ENCODE measurements around the gene RGS13. TPM values are rescaled to one million over a fixed set of nuclear protein-coding genes. Genes with fewer than 3 reads are reported as not detected.

Gene RGS13
- total and polyA plus RNA-seq, 12 donors, result 0.12 to 0.15 (median 0.13) TPM; not detected in 9

DNA sequence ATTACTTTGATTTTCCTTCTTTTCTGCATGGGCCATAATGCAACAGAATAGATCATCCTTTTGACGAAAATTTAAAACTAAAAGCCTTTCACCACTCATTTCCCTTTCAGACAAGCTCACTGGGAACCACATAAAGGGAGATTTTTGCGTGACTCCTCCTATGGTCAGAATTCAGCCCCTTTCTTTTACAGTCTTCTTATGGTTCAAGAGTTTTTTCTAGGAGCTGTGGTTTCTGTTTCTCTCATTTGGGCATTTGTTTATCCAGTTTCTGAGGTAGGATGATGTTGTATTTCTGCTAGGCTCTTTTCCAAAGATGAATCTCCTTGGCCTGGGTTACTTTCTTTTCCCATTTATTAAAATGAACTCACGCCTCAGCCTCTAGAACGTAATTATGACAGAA, 43.4 kb upstream of the RGS13 start:
- TF ChIP-seq, protein P1, sequence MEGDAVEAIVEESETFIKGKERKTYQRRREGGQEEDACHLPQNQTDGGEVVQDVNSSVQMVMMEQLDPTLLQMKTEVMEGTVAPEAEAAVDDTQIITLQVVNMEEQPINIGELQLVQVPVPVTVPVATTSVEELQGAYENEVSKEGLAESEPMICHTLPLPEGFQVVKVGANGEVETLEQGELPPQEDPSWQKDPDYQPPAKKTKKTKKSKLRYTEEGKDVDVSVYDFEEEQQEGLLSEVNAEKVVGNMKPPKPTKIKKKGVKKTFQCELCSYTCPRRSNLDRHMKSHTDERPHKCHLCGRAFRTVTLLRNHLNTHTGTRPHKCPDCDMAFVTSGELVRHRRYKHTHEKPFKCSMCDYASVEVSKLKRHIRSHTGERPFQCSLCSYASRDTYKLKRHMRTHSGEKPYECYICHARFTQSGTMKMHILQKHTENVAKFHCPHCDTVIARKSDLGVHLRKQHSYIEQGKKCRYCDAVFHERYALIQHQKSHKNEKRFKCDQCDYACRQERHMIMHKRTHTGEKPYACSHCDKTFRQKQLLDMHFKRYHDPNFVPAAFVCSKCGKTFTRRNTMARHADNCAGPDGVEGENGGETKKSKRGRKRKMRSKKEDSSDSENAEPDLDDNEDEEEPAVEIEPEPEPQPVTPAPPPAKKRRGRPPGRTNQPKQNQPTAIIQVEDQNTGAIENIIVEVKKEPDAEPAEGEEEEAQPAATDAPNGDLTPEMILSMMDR (IDR thresholded peaks at IDR 0.05), result no peak
- no peak overlapping the region for H3K4me3 ChIP-seq
- no peak overlapping the region for H3K27ac ChIP-seq
- no peaks in the 10 kb centered on the region for H3K36me3 ChIP-seq
- 74 to 83% methylated on average over 4 of the region's 4 CpGs for WGBS, 2 donors
- no peaks in the 10 kb centered on the region for H3K4me1 ChIP-seq
- H3K27me3 ChIP-seq, result no peaks in the 10 kb centered on the region
- ATAC-seq, result no peak
- intact Hi-C loops (cut with DNase I), result loop anchor here in 1 of 10 donors (10.0 kb wide), 1 partner anchor 422 kb away; no protein-coding TSS in a partner anchor
- no peak for DNase-seq
- no peaks in the 10 kb centered on the region for H3K9me3 ChIP-seq

DNA sequence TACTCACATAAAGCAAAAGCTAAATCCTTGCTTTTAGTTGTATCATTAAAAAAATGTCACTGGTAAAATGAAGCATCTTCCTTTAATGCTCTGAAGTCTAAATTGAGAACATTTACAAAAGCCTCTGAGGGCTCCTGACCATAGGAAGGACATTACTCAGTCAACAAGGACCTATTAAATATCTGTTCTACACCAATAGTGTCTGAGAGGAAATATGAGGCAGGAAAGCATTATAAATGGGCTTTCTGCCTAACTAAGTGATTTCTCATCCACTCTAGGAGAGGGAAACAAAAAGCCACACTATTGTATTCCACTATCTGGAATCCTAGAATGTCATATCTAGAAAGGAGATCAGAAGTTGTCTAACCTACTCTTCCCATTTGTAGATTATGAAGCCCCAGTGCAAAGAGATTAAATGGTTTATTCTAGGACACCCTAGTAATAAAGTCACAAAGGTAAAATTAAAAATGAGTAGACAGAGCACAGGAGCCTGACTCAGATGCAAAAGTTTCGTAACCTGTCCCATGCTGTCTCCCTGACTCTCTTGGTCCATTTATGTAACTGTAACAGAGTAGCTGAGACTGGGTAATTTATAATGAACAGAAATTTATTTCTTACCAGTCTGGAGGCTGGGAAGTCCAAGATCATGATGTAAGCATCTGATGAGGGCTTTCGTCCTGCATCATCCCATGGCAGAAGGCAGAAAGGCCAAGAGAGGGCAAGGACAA, 42.8 kb upstream of the RGS13 start:
- Histone ChIP-seq H3K9me3 (no peaks in the 10 kb centered on the region), H3K27ac (no peak overlapping the region), H3K27me3 (no peaks in the 10 kb centered on the region), H3K4me3 (no peak overlapping the region), H3K36me3 (no peaks in the 10 kb centered on the region), H3K4me1 (no peaks in the 10 kb centered on the region)
- intact Hi-C loops (cut with DNase I), result loop anchor here in 1 of 10 donors (10.0 kb wide), 1 partner anchor 422 kb away; no protein-coding TSS in a partner anchor
- WGBS, 2 donors, result 98% methylated on average over 2 of the region's 2 CpGs
- DNase-seq (no peak), ATAC-seq (no peak)
- TF ChIP-seq, protein P1 (IDR thresholded peaks at IDR 0.05), result no peak

DNA sequence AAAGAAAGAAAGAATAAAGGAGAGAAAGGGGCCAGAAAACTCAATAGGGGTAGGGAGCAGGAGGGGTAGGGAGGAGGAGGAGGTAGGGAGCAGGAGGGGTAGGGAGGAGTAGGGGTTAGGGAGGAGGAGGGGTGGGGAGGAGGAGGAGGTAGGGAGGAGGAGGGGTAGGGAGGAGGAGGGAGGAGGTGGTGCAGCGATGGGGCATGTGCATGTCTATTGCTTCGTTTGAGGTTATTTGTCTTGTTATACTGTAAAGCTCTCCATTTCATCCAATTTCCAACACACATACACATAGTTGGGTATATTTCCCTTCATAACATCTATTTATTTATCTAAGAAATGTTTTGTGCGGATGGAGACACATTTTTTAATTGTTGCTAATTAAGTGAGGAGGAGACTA, 40.6 kb upstream of the RGS13 start:
- intact Hi-C loops (cut with DNase I), result loop anchor here in 1 of 10 donors (10.0 kb wide), 1 partner anchor 420 kb away; no protein-coding TSS in a partner anchor
- no peak for ATAC-seq
- no peaks in the 10 kb centered on the region for H3K4me1 ChIP-seq

DNA sequence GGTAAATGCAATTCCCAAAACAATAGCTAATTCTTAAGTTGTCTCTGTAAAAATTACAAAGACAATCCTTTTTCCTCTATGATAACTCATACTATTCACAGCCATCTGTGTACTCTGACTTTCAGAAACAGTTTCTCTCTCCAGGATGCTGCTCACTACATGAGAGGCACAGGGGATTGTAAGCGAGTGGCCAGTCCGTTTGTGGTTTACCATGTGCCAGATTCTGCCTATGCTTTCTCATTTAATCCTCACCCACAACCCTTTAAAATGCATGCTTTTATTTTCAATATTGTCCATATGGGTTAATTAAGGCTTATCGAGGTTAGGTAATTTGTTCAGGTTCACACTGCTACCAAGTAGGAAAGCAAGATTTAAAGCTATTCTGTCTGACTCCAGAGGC, 37.4 kb upstream of the RGS13 start:
- H3K4me1 ChIP-seq, result peaks cover 0 to 13% (median 0%) of the 10 kb centered on the region in 9 donors
- WGBS, 2 donors, result 86 to 92% methylated on average over 3 of the region's 3 CpGs
- no peak overlapping the region for H3K27ac ChIP-seq
- H3K27me3 ChIP-seq, result no peaks in the 10 kb centered on the region
- TF ChIP-seq, protein P1 (IDR thresholded peaks at IDR 0.05), result no peak
- no peaks in the 10 kb centered on the region for H3K9me3 ChIP-seq
- DNase-seq (no peak), ATAC-seq (no peak)
- no peaks in the 10 kb centered on the region for H3K36me3 ChIP-seq
- intact Hi-C loops (cut with DNase I), result loop anchor here in 1 of 10 donors (10.0 kb wide), 1 partner anchor 416 kb away; no protein-coding TSS in a partner anchor
- no peak overlapping the region for H3K4me3 ChIP-seq

More for the DNA sequence above, 40.6 kb upstream of the RGS13 start:
- TF ChIP-seq, protein P1 (IDR thresholded peaks at IDR 0.05), result no peak
- Histone ChIP-seq H3K9me3 (no peaks in the 10 kb centered on the region), H3K27ac (no peak overlapping the region), H3K36me3 (no peaks in the 10 kb centered on the region), H3K4me3 (no peak overlapping the region), H3K27me3 (no peaks in the 10 kb centered on the region)
- WGBS, 2 donors, result 69 to 79% methylated on average over 3 of the region's 3 CpGs
- no peak for DNase-seq

Data from heart right ventricle (tissue), 16 donors.